ENCODE data around the gene ADRB2.
"Not testable (repeated sequence)": the region's sequence is repeated elsewhere in the genome, so short reads cannot be mapped to it uniquely, and the experiment has no call there.

ADRB2 gene

DNA sequence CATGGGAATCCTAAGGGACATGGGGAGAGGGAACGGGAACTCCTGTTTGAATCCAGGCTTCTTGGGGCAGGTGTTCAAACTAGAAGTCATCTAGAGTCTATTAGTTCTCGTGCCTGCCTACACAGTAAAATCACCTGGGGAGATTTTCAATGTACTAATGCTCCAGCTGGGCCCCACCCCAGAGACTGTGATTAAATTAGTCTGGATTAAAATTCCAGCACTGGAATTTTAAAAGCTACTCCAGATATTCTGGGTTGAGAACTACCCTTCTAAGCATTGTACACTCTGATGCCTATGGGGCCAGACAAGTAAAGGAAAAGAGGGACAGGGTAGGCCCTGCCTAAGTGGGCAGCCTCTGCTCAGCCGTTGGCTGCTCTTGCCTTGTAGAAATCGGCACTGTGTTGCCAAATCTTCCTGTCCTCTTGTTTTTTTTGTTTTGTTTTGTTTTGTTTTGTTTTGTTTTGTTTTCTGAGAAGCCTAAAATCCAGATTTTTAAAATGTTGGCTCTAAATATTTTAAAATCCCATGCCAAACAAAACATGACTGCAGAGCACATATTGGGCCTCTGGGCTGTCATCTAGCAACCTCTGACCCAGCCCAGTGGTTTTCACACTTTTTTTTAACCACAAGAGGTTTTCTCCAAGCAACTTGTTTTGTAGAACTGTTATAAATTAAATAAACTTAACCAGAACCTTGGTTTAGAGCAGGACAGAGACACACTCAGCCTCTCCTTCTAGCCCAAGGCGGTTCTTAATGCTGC is 29.0 kb downstream of the ADRB2 start:
- no peak for DNase-seq (ENCODE audit: low read depth, low spot score)

GRCh38 chr5:148856009-148856367 is 29.6 kb downstream of the ADRB2 start:
- no peak for DNase-seq (ENCODE audit: low read depth, low spot score)

DNA sequence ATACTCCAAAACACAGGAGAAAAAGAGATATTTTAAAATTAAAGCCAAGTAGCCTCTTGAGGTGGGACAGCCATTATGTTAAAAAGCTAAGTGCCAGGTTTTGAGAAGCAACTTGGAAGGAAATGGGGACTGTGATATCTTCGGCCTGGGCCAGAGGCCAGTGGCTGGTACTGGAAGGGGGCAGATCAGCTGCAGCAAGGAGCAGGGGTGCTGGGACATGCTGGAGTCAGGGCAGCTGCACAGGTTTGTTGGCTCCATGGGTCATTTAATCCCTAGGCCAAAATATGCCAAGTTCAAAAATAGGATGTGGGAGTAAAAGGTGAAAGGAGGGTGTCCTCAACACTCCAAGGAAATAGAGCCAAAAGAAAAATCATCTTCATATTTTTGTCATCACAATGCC is 30.0 kb downstream of the ADRB2 start:
- no peak for DNase-seq (ENCODE audit: low read depth, low spot score)

GRCh38 chr5:148857474-148857873 is 31.1 kb downstream of the ADRB2 start:
- DNase-seq (ENCODE audit: low read depth, low spot score) = no peak

- DNase-seq (ENCODE audit: low read depth, low spot score) = no peak
Observed at GRCh38 chr5:148858106-148858505, 31.7 kb downstream of the ADRB2 start.

DNA sequence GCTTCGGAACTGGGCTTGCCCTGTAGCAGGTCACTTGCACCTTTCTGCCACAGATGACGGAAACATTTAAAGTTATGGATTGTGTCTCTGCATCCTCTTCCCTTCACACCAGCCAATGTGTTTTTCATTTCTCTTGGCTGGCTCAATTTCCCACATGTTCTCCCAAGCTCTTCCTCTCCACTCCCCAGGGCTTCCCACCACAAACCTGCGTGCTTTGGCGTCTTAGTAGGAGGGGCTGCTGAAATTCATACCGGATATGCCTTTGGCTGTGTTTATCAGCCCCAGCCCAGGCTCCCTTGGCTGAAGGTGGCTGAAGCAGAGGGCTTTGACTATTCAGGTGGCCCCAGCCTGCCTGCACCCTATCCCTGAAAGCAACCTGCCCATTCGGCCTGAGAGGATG is 32.1 kb downstream of the ADRB2 start:
- DNase-seq (ENCODE audit: low read depth, low spot score) = no peak

DNA sequence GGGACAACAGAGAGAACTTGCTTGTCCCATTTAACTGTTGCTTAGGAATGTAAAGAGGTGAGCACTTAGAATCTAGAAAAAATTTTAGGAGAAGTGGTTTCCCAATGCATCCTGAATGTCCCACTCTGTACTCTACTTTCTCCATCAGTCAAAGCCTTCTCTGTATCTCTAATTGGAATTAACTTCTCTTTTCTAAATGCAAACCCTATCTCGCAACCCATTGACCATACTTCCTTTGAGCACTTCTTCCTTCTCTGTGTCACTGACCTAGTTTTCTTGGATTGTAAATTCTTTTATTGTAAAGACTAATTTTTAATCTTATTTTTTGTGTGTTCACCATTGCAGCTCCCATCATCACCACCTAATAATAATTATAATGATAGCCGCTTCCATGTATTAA is 33.3 kb downstream of the ADRB2 start:
- DNase-seq (ENCODE audit: low read depth, low spot score) = no peak

DNA sequence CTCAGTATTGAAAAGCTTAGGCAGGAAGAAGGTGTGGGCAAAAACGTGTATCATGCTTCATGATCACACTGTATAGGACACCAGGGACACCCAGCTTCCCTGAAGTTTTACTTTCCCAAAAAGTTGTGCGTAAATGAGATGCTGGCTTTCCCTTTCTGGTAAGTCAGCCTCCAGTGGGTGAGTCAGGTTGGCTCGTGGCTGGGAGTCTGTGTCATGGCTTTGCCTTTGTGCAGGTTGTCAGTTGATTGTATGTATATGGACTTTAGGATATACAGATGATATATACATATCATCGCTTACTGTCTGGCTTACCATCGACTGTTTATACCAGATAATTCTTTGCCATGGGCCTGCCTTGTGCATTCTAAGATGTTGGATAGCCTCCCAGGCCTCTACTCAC is 34.2 kb downstream of the ADRB2 start:
- DNase-seq (ENCODE audit: low read depth, low spot score) = no peak

GRCh38 chr5:148861088-148861487 is 34.7 kb downstream of the ADRB2 start:
- no peak for DNase-seq (ENCODE audit: low read depth, low spot score)

DNA sequence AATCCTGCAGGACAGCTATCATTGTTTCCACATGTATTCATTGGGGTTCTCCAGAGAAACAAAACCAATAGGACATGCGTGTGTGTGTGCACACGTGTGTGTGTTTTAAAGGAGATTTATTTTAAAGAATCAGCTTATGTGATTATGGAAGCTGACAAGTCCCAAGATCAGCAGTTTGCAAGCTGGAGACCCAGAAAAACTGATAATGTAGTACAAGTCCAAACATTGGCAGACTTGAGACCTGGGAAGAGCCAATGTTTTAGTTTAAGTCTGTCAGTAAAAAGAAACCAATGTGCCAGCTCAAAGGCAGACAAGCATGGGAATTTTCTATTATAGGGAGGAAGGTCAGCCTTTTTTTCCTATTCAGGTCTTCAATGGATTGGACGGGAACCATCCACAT is 35.3 kb downstream of the ADRB2 start:
- DNase-seq (ENCODE audit: low read depth, low spot score) = no peak

GRCh38 chr5:148864113-148864841 is 37.9 kb downstream of the ADRB2 start:
- DNase-seq (ENCODE audit: low read depth, low spot score) = no peak

GRCh38 chr5:148866024-148866423 is 39.6 kb downstream of the ADRB2 start:
- DNase-seq (ENCODE audit: low read depth, low spot score) = no peak

DNA sequence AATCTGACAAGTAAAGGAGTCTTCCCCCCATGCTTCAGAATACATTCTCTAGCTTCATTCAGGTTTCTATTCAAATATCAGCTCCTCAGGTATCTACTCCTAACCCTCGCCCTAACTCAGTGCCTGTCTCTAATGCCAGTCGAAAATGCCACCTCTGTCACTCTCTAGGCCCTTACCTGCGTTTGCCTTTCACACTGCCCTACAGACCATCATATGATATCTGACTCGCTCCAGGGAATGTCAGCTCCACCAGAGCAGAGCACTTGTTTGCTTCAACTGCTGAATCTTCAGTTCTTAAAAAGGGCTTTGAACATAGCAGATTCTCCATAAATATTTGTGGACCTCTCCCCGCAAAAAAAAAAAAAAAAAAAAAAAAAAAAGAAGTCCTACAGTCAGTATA is 46.7 kb downstream of the ADRB2 start:
- DNase-seq (ENCODE audit: low read depth, low spot score) = no peak

GRCh38 chr5:148873690-148874485 is 47.5 kb downstream of the ADRB2 start:
- no peak for DNase-seq (ENCODE audit: low read depth, low spot score)

GRCh38 chr5:148875205-148875875 is 48.9 kb downstream of the ADRB2 start:
- no peak for DNase-seq (ENCODE audit: low read depth, low spot score)

DNA sequence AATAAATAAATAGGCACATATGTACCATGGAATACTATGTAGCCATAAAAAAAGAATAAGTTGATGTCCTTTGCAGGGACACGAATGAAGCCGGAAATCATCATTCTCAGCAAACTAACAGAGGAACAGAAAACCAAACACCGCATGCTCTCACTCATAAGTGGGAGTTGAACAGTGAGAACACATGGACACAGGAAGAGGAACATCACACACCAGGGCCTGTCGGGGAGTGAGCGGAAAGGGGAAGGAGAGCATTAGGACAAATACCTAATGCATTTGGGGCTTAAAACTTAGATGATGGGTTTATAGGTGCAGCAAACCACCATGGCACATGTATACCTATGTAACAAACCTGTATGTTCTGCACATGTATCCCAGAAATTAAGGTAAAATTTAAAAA is 51.0 kb downstream of the ADRB2 start:
- not testable (repeated sequence) for DNase-seq (ENCODE audit: low read depth, low spot score)
